ENCODE measurements around the gene AMELY. TPM values are rescaled to one million over a fixed set of nuclear protein-coding genes. Genes with fewer than 3 reads are reported as not detected.

Gene AMELY
- total RNA-seq, 4 donors from 2014 or later = not detected

GRCh38 chrY:6931779-6932396 lies 20.3 kb upstream of the AMELY start:
- Histone ChIP-seq H3K27me3 (no peaks in the 10 kb centered on the region), H3K36me3 (no peaks in the 10 kb centered on the region), H3K9me3 (no peaks in the 10 kb centered on the region), H3K4me3 (no peak overlapping the region), H3K4me1 (no peaks in the 10 kb centered on the region), H3K27ac (no peak overlapping the region)
- TF ChIP-seq, protein P1, sequence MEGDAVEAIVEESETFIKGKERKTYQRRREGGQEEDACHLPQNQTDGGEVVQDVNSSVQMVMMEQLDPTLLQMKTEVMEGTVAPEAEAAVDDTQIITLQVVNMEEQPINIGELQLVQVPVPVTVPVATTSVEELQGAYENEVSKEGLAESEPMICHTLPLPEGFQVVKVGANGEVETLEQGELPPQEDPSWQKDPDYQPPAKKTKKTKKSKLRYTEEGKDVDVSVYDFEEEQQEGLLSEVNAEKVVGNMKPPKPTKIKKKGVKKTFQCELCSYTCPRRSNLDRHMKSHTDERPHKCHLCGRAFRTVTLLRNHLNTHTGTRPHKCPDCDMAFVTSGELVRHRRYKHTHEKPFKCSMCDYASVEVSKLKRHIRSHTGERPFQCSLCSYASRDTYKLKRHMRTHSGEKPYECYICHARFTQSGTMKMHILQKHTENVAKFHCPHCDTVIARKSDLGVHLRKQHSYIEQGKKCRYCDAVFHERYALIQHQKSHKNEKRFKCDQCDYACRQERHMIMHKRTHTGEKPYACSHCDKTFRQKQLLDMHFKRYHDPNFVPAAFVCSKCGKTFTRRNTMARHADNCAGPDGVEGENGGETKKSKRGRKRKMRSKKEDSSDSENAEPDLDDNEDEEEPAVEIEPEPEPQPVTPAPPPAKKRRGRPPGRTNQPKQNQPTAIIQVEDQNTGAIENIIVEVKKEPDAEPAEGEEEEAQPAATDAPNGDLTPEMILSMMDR (IDR thresholded peaks at IDR 0.05) = no peak
- TF ChIP-seq POLR2A (IDR thresholded peaks at IDR 0.05) = no peak
- DNase-seq = no peak

DNA sequence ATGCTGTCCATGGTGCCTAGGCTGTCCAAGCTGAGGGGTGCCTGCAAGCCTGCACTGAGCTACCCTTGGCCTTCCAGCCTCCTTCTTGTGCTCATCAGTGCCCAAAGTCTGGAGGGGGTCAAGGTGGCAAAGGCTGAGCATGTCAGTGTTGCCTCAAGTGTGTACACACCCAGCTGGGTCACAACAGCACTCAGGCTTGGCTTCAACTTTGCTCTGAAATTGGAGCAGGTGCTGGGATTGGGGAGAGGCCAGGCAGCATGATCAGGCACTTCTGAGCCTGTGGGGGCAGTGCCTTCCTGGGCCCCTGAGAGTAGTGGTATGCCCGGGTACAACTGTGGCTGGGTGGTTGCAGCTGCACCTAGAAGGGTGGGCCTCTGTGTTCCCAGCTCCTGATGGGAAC lies 17.7 kb upstream of the AMELY start:
- H3K27ac ChIP-seq = no peak overlapping the region
- no peak for DNase-seq
- no peaks in the 10 kb centered on the region for H3K27me3 ChIP-seq
- no peaks in the 10 kb centered on the region for H3K36me3 ChIP-seq
- no peaks in the 10 kb centered on the region for H3K9me3 ChIP-seq
- no peak overlapping the region for H3K4me3 ChIP-seq
- TF ChIP-seq POLR2A (IDR thresholded peaks at IDR 0.05) = no peak
- TF ChIP-seq, protein P1 (IDR thresholded peaks at IDR 0.05) = no peak
- H3K4me1 ChIP-seq = no peaks in the 10 kb centered on the region

DNA sequence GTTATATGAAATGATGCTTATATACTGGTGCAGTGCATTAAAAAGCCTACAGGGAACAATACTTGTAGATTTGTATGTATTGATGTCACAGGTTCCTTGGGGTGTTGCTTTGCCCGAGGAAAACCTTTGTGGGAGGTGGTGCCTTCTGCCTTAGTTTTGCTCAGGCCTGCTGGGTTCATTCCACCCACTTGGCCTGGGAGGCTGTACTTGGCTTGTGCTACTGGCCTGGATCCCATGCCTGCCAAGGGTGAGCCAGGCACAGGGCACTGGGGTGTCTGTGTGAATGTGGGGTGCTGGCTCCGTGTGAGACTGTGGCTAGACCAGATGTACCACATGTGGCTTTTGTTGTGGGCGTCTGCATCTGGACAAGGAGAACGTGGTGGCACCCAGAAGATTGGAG lies 16.7 kb upstream of the AMELY start:
- Histone ChIP-seq H3K4me3 (no peak overlapping the region), H3K27ac (no peak overlapping the region), H3K9me3 (no peaks in the 10 kb centered on the region), H3K36me3 (no peaks in the 10 kb centered on the region), H3K4me1 (no peaks in the 10 kb centered on the region), H3K27me3 (no peaks in the 10 kb centered on the region)
- DNase-seq = no peak
- no peak for TF ChIP-seq POLR2A (IDR thresholded peaks at IDR 0.05)
- TF ChIP-seq, protein P1 (IDR thresholded peaks at IDR 0.05) = no peak

DNA sequence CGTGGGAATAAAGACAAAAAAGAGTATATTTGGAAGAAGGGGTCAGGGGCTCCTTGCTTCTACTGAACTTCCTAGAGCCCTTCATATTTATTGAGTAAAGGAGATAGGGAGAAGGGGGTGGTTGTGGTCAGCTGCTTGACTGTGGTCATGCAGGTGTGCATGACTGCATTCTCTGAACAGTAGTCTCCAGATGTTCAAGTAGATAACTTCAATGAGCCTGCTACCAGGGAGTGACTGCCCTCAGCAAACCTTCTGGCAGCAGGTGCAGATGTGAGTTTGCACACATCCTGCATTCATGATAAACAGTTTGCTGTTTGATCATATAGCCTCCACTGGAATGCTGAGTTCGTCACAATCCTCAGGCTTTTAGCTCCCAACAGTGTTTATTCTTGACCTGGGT lies 9.5 kb upstream of the AMELY start:
- Histone ChIP-seq H3K4me1 (no peaks in the 10 kb centered on the region), H3K4me3 (no peak overlapping the region), H3K27me3 (no peaks in the 10 kb centered on the region), H3K36me3 (no peaks in the 10 kb centered on the region), H3K9me3 (no peaks in the 10 kb centered on the region), H3K27ac (no peak overlapping the region)
- no peak for DNase-seq
- TF ChIP-seq POLR2A (IDR thresholded peaks at IDR 0.05) = no peak
- TF ChIP-seq, protein P1 (IDR thresholded peaks at IDR 0.05) = no peak

DNA sequence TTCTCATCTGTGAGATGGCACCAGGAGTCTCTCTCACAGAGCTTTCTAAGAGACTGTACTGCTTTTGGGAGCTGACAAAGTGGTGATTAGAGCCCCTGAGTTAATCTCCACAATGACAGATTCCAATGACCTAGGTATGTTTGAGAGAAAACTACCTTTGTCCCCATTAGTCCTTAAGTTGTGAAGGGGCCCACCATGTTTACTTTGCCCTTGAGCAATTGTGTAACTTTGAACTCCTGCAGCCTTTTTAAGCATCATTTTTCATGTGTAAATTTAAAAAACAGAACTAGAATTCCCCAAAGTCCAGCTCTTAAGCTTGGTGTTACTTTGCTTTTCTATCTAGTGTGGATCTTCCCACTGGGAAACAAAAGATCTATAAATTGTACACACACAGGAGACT lies 1.8 kb upstream of the AMELY start:
- Histone ChIP-seq H3K27me3 (no peaks in the 10 kb centered on the region), H3K4me1 (no peaks in the 10 kb centered on the region), H3K36me3 (no peaks in the 10 kb centered on the region), H3K27ac (no peak overlapping the region), H3K9me3 (no peaks in the 10 kb centered on the region), H3K4me3 (no peak overlapping the region)
- no peak for TF ChIP-seq POLR2A (IDR thresholded peaks at IDR 0.05)
- TF ChIP-seq, protein P1 (IDR thresholded peaks at IDR 0.05) = no peak
- DNase-seq = no peak
